Karpas-422 (cell line): ENCODE results near the gene RNU7-1. TPM values are rescaled to one million over a fixed set of nuclear protein-coding genes. Genes with fewer than 3 reads are reported as not detected.

Source experiments
- DNase-seq: peaks from one replicate; pipeline ENCODE4 v3.0.0-alpha.2; 2015
- H2AFZ ChIP-seq: fragments of 200-600 bp; sonication (generic); 2 replicates; pipeline ENCODE4 v1.6.1; 2014; ENCODE audit warnings: antibody characterized with exemption, low read length, mixed read lengths
- H3K27ac ChIP-seq: fragments of 200-600 bp; sonication (generic); 2 replicates; pipeline ENCODE4 v1.5.1; 2014; ENCODE audit warnings: mild to moderate bottlenecking, low read length, moderate library complexity
- H3K27me3 ChIP-seq: fragments of 200-600 bp; sonication (generic); 2 replicates; pipeline ENCODE4 v1.6.1; 2014; ENCODE audit warnings: low read length, mixed read lengths
- H3K36me3 ChIP-seq: fragments of 200-600 bp; sonication (generic); 2 replicates; pipeline ENCODE4 v1.6.1; 2014; ENCODE audit warnings: low read length, mixed read lengths; ENCODE audit not compliant: insufficient read depth
- H3K4me1 ChIP-seq: fragments of 200-600 bp; sonication (generic); 2 replicates; pipeline ENCODE4 v1.6.1; 2014; ENCODE audit warnings: mild to moderate bottlenecking, low read length, mixed read lengths
- H3K4me2 ChIP-seq: fragments of 200-600 bp; sonication (generic); 2 replicates; pipeline ENCODE4 v1.6.1; 2014; ENCODE audit warnings: low read length, low read depth, mild to moderate bottlenecking; ENCODE audit not compliant: poor library complexity, severe bottlenecking
- H3K4me3 ChIP-seq: fragments of 200-600 bp; sonication (generic); 2 replicates; pipeline ENCODE4 v1.5.1; 2014; ENCODE audit warnings: mild to moderate bottlenecking, antibody characterized with exemption, low read length, mixed read lengths
- H3K79me2 ChIP-seq: fragments of 200-600 bp; sonication (generic); 2 replicates; pipeline ENCODE4 v1.6.1; 2014; ENCODE audit warnings: mild to moderate bottlenecking, low read length, mixed read lengths
- H3K9ac ChIP-seq: fragments of 200-600 bp; sonication (generic); 2 replicates; pipeline ENCODE4 v1.6.0; 2014; ENCODE audit warnings: low read length
- H3K9me2 ChIP-seq: fragments of 200-600 bp; sonication (generic), shearing (Covaris generic); replicated peaks from 2 replicates; pipeline ENCODE4 v1.6.0; 2014; ENCODE audit warnings: mild to moderate bottlenecking, low read length, moderate library complexity; ENCODE audit not compliant: insufficient read depth
- H3K9me3 ChIP-seq: fragments of 300-700, 200-600 bp; sonication (generic); 2 replicates; pipeline ENCODE4 v1.6.1; 2014; ENCODE audit warnings: low read length, mixed read lengths
- H4K20me1 ChIP-seq: fragments of 200-600 bp; sonication (generic); 2 replicates; pipeline ENCODE4 v1.6.1; 2014; ENCODE audit warnings: mild to moderate bottlenecking, antibody characterized with exemption, low read length, low read depth; ENCODE audit not compliant: insufficient read depth
- total RNA-seq: library from RNA; depleted of rRNA; stranded (reverse); fragments of >200 nt; shearing (Covaris generic); gene quantifications from 2 replicates; pipeline ENCODE4 v1.2.3, GENCODE V29; 2014; ENCODE audit warnings: low replicate concordance

RNU7-1 gene
- total RNA-seq, 1 experiment from 2014 or later: not detected

- Histone ChIP-seq H3K36me3 (peaks cover 25% of the 10 kb centered on the region), H3K4me2 (peak overlapping the region; percentile 83), H3K27me3 (no peaks in the 10 kb centered on the region), H3K4me1 (peaks cover 75% of the 10 kb centered on the region), H4K20me1 (peaks cover 12% of the 10 kb centered on the region; the same call in 1 of the 2 replicates), H3K79me2 (peaks cover 29% of the 10 kb centered on the region), H3K9me3 (no peaks in the 10 kb centered on the region), H3K9me2 (no peaks in the 10 kb centered on the region), H3K4me3 (peak overlapping the region; percentile 96), H3K27ac (peak overlapping the region; percentile 97), H2AFZ (no peak overlapping the region), H3K9ac (peak overlapping the region; percentile 100)
- DNase-seq: peak; percentile 70
These were observed 8.7 kb downstream of the RNU7-1 start for GRCh38 chr12:6952121-6952862.

- H3K9me3 ChIP-seq: no peaks in the 10 kb centered on the region
- H3K79me2 ChIP-seq: peaks cover 29% of the 10 kb centered on the region
- H3K36me3 ChIP-seq: peaks cover 29% of the 10 kb centered on the region
- H3K4me1 ChIP-seq: peaks cover 79% of the 10 kb centered on the region
- peak overlapping the region; percentile 96 for H3K4me3 ChIP-seq
- H3K27ac ChIP-seq: peak overlapping the region; percentile 97
- peak overlapping the region; percentile 100 for H3K9ac ChIP-seq
- no peaks in the 10 kb centered on the region for H3K27me3 ChIP-seq
- H3K9me2 ChIP-seq: no peaks in the 10 kb centered on the region
- H4K20me1 ChIP-seq: peaks cover 17% of the 10 kb centered on the region; the same call in 1 of the 2 replicates
- DNase-seq: peak; percentile 72
- no peak overlapping the region for H2AFZ ChIP-seq
- peak overlapping the region; percentile 83 for H3K4me2 ChIP-seq
These were observed 9.3 kb downstream of the RNU7-1 start for GRCh38 chr12:6952863-6953441.

- H3K4me3 ChIP-seq: peak overlapping the region; percentile 96
- peak overlapping the region; percentile 83 for H3K4me2 ChIP-seq
These were observed 10.1 kb downstream of the RNU7-1 start for GRCh38 chr12:6953442-6954315.

GRCh38 chr12:6954316-6955107, 10.9 kb downstream of the RNU7-1 start:
- Histone ChIP-seq H3K4me2 (peak overlapping the region; percentile 83), H3K27me3 (no peaks in the 10 kb centered on the region), H3K36me3 (peaks cover 32% of the 10 kb centered on the region), H2AFZ (no peak overlapping the region), H3K9me3 (no peaks in the 10 kb centered on the region), H4K20me1 (peaks cover 26% of the 10 kb centered on the region; the same call in 1 of the 2 replicates), H3K79me2 (peaks cover 29% of the 10 kb centered on the region), H3K4me1 (peaks cover 87% of the 10 kb centered on the region), H3K9me2 (no peaks in the 10 kb centered on the region), H3K27ac (peak overlapping the region; percentile 97), H3K9ac (peak overlapping the region; percentile 100), H3K4me3 (peak overlapping the region; percentile 96; the same call in 1 of the 2 replicates)
- DNase-seq: no peak

More at GRCh38 chr12:6953442-6954315, 10.1 kb downstream of the RNU7-1 start:
- peaks cover 29% of the 10 kb centered on the region for H3K79me2 ChIP-seq
- peaks cover 86% of the 10 kb centered on the region for H3K4me1 ChIP-seq
- DNase-seq: peak; percentile 95
- no peaks in the 10 kb centered on the region for H3K27me3 ChIP-seq
- H4K20me1 ChIP-seq: peaks cover 24% of the 10 kb centered on the region; the same call in 1 of the 2 replicates
- H3K36me3 ChIP-seq: peaks cover 32% of the 10 kb centered on the region
- H3K9me3 ChIP-seq: no peaks in the 10 kb centered on the region
- no peak overlapping the region for H2AFZ ChIP-seq
- peak overlapping the region; percentile 97 for H3K27ac ChIP-seq
- no peaks in the 10 kb centered on the region for H3K9me2 ChIP-seq
- H3K9ac ChIP-seq: peak overlapping the region; percentile 100

GRCh38 chr12:6955108-6956020, 11.7 kb downstream of the RNU7-1 start:
- no peaks in the 10 kb centered on the region for H3K9me2 ChIP-seq
- H2AFZ ChIP-seq: no peak overlapping the region
- peak overlapping the region; percentile 100 for H3K9ac ChIP-seq
- DNase-seq: no peak
- H3K4me1 ChIP-seq: peaks cover 89% of the 10 kb centered on the region
- peak overlapping the region; percentile 83 for H3K4me2 ChIP-seq
- H3K4me3 ChIP-seq: peak overlapping the region; percentile 96; the same call in 1 of the 2 replicates
- H3K27ac ChIP-seq: peak overlapping the region; percentile 97
- H3K27me3 ChIP-seq: no peaks in the 10 kb centered on the region
- peaks cover 29% of the 10 kb centered on the region for H3K79me2 ChIP-seq
- H4K20me1 ChIP-seq: peaks cover 26% of the 10 kb centered on the region; the same call in 1 of the 2 replicates
- no peaks in the 10 kb centered on the region for H3K9me3 ChIP-seq
- peaks cover 35% of the 10 kb centered on the region for H3K36me3 ChIP-seq

GRCh38 chr12:6956021-6956727, 12.6 kb downstream of the RNU7-1 start:
- peaks cover 28% of the 10 kb centered on the region for H3K79me2 ChIP-seq
- H3K27ac ChIP-seq: peak overlapping the region; percentile 97
- peaks cover 38% of the 10 kb centered on the region for H3K36me3 ChIP-seq
- no peak for DNase-seq
- H2AFZ ChIP-seq: no peak overlapping the region
- H3K4me2 ChIP-seq: peak overlapping the region; percentile 83
- H3K27me3 ChIP-seq: no peaks in the 10 kb centered on the region
- H3K9me3 ChIP-seq: no peaks in the 10 kb centered on the region
- peaks cover 26% of the 10 kb centered on the region; the same call in 1 of the 2 replicates for H4K20me1 ChIP-seq
- no peak overlapping the region; the same call in 1 of the 2 replicates for H3K4me3 ChIP-seq
- H3K4me1 ChIP-seq: peaks cover 90% of the 10 kb centered on the region
- no peaks in the 10 kb centered on the region for H3K9me2 ChIP-seq
- peak overlapping the region; percentile 100 for H3K9ac ChIP-seq
